Calu3 (cell line): ENCODE data around the gene GATAD2B. TPM values are rescaled to one million over a fixed set of nuclear protein-coding genes. Genes with fewer than 3 reads are reported as not detected.
"Not testable (repeated sequence)": the region's sequence is repeated elsewhere in the genome, so short reads cannot be mapped to it uniquely, and the experiment has no call there.

Experiments
- BruUV-seq: library from RNA; stranded (reverse); fragments of 400-500 nt; replicated peaks from 2 replicates; lab custom pipeline; 2021; lab: Mats Ljungman, UMichigan
- CTCF ChIA-PET: fragments of 300-600 bp; sonication (Branson Sonifier 250); formaldehyde crosslinking; loops from one replicate; lab custom pipeline; 2022; ENCODE audit warnings: antibody characterized with exemption; lab: Charles Lee
- DNase-seq: peaks from one replicate; pipeline ENCODE4 v3.0.0; 2022
- H3K27ac Mint-ChIP-seq: one replicate; pipeline ENCODE4 v1.8.0; 2022; ENCODE audit warnings: mixed read lengths; ENCODE audit not compliant: unreplicated experiment
- H3K27me3 Mint-ChIP-seq: one replicate; pipeline ENCODE4 v1.8.0; 2022; ENCODE audit warnings: mixed read lengths; ENCODE audit not compliant: unreplicated experiment
- H3K36me3 Mint-ChIP-seq: one replicate; pipeline ENCODE4 v1.8.0; 2022; ENCODE audit warnings: mild to moderate bottlenecking, moderate library complexity, mixed read lengths; ENCODE audit not compliant: insufficient read depth, unreplicated experiment
- H3K4me1 Mint-ChIP-seq: one replicate; pipeline ENCODE4 v1.8.0; 2022; ENCODE audit warnings: mild to moderate bottlenecking, low read depth, mixed read lengths; ENCODE audit not compliant: unreplicated experiment
- H3K4me3 Mint-ChIP-seq: one replicate; pipeline ENCODE4 v1.8.0; 2022; ENCODE audit warnings: mild to moderate bottlenecking, low read depth, moderate library complexity, mixed read lengths; ENCODE audit not compliant: unreplicated experiment
- H3K9me3 Mint-ChIP-seq: one replicate; pipeline ENCODE4 v1.8.0; 2022; ENCODE audit warnings: low read depth, mixed read lengths; ENCODE audit not compliant: unreplicated experiment
- intact Hi-C: fragments of 100-400 bp; cut with micrococcal nuclease; formaldehyde crosslinking; loops from one replicate; pipeline ENCODE4 v1.10.0; 2022; ENCODE audit not compliant: unreplicated experiment
- total RNA-seq: library from RNA; stranded (reverse); gene quantifications from 2 replicates; pipeline ENCODE4 v1.2.3, GENCODE V29; 2022
- TF ChIP-seq, protein P1 (sequence below): fragments of 200-600 bp; IDR thresholded peaks from one replicate; pipeline ENCODE4 v1.8.0; 2022; ENCODE audit warnings: antibody characterized with exemption; ENCODE audit not compliant: unreplicated experiment

The GATAD2B gene
- total RNA-seq, 1 experiment from 2014 or later: 62.5 TPM

DNA sequence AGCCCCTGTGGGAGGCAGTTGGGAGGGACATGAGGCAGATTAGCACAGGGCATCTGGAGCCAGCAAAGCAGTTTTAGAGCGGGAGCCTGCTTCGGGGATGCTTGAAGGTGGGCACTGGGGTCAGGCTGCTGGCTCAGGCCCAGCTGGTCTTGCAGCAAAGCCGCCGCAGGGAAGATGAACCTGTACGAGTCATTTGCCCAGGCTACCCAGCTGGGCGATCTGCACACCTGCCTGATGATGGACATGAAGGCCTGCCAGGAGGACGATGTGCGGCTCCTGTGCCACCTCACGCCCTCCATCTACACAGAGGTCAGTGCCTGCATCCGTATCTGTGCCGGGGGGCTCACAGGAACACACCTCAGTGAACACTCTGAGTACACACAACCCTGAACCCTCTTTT lies 155.3 kb downstream of the GATAD2B start:
- CTCF ChIA-PET: interaction anchor here (0.6 kb wide), 1 partner anchor 35 kb away, joined by 3 read pairs; no protein-coding TSS in a partner anchor
- H3K4me3 Mint-ChIP-seq: no peak overlapping the region
- H3K36me3 Mint-ChIP-seq: peaks cover 48% of the 10 kb centered on the region
- no peak overlapping the region for H3K27ac Mint-ChIP-seq
- intact Hi-C loops: no loop called here
- peaks cover 8% of the 10 kb centered on the region for H3K4me1 Mint-ChIP-seq
- no peak for DNase-seq
- no TSS peak for BruUV-seq
- no peaks in the 10 kb centered on the region for H3K27me3 Mint-ChIP-seq
- TF ChIP-seq, protein P1, sequence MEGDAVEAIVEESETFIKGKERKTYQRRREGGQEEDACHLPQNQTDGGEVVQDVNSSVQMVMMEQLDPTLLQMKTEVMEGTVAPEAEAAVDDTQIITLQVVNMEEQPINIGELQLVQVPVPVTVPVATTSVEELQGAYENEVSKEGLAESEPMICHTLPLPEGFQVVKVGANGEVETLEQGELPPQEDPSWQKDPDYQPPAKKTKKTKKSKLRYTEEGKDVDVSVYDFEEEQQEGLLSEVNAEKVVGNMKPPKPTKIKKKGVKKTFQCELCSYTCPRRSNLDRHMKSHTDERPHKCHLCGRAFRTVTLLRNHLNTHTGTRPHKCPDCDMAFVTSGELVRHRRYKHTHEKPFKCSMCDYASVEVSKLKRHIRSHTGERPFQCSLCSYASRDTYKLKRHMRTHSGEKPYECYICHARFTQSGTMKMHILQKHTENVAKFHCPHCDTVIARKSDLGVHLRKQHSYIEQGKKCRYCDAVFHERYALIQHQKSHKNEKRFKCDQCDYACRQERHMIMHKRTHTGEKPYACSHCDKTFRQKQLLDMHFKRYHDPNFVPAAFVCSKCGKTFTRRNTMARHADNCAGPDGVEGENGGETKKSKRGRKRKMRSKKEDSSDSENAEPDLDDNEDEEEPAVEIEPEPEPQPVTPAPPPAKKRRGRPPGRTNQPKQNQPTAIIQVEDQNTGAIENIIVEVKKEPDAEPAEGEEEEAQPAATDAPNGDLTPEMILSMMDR: no peak
- H3K9me3 Mint-ChIP-seq: no peaks in the 10 kb centered on the region

DNA sequence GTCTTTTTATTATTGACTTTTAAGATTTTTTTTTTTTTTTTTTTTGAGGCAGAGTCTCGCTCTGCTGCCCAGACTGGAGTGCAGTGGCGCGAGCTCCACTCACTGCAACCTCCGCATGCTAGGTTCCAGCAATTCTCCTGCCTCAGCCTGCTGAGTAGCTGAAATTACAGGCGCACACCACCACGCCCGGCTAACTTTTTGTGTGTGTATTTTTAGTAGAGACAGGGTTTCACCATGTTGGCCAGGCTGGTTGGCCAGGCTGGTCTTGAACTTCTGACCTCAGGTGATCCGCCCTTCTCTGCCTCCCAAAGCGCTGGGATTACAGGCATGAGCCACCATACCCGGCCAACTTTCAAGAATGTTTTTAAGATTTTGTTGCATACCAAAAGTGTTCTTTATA lies 156.1 kb downstream of the GATAD2B start:
- H3K27ac Mint-ChIP-seq, H3K9me3 Mint-ChIP-seq, intact Hi-C loops, H3K4me1 Mint-ChIP-seq, BruUV-seq, H3K4me3 Mint-ChIP-seq, DNase-seq, H3K27me3 Mint-ChIP-seq: not testable (repeated sequence)
- CTCF ChIA-PET: interaction anchor here (0.7 kb wide), 2 partner anchors 9 to 54 kb away, joined by 3 to 6 read pairs; no protein-coding TSS in a partner anchor
- peaks cover 44% of the 10 kb centered on the region for H3K36me3 Mint-ChIP-seq

DNA sequence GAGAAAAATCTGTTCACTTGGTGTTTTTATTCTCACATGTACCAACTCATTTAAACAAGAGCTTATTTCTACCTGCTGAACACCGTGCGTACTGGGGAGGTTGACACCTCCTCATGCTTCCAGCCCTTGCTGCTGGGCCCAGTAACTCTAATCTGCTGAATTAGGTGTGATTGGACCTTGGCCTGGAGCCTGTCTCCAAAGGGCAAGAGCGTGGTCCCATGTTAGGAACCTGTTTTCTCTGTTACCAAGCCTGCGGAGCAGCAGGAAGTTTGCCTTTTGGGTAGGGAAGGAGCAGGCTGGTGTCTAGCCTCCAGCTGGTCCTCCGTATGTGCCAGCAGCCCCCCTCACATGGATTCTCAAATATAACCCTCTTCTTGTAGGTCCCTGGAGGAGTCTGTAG lies 158.5 kb downstream of the GATAD2B start:
- Mint-ChIP-seq H3K4me1 (peaks cover 8% of the 10 kb centered on the region), H3K27me3 (no peaks in the 10 kb centered on the region), H3K4me3 (no peak overlapping the region), H3K9me3 (no peaks in the 10 kb centered on the region), H3K36me3 (peaks cover 42% of the 10 kb centered on the region), H3K27ac (no peak overlapping the region)
- CTCF ChIA-PET: no interaction called here
- no TSS peak for BruUV-seq
- no peak for DNase-seq
- TF ChIP-seq, protein P1: no peak
- intact Hi-C loops: no loop called here

- intact Hi-C loops: no loop called here
- Mint-ChIP-seq H3K9me3 (no peaks in the 10 kb centered on the region), H3K4me3 (no peak overlapping the region), H3K4me1 (peaks cover 8% of the 10 kb centered on the region), H3K27me3 (no peaks in the 10 kb centered on the region), H3K27ac (no peak overlapping the region), H3K36me3 (peaks cover 38% of the 10 kb centered on the region)
- no TSS peak for BruUV-seq
- TF ChIP-seq, protein P1: no peak
- no peak for DNase-seq
- CTCF ChIA-PET: no interaction called here
These were observed 159.2 kb downstream of the GATAD2B start for GRCh38 chr1:153763365-153764225.
